Activated naive CD4-positive, alpha-beta T cell treated with anti-CD3 and anti-CD28 coated beads, Interleukin-2, amount 50 U/mL, for 24 hours (primary cell): ENCODE results near the gene LGALS9C.
"Not testable (repeated sequence)": the region's sequence is repeated elsewhere in the genome, so short reads cannot be mapped to it uniquely, and the experiment has no call there.

Experiments used
- H3K27ac Mint-ChIP-seq: one replicate; pipeline ENCODE4 v1.8.0; 2021; ENCODE audit warnings: mild to moderate bottlenecking, mixed read lengths
- H3K27me3 Mint-ChIP-seq: one replicate; pipeline ENCODE4 v1.8.0; 2021; ENCODE audit warnings: mixed read lengths
- H3K36me3 Mint-ChIP-seq: one replicate; pipeline ENCODE4 v1.8.0; 2021; ENCODE audit warnings: mixed read lengths
- H3K4me1 Mint-ChIP-seq: one replicate; pipeline ENCODE4 v1.8.0; 2021; ENCODE audit warnings: mixed read lengths
- H3K4me3 Mint-ChIP-seq: one replicate; pipeline ENCODE4 v1.8.0; 2021; ENCODE audit warnings: mild to moderate bottlenecking, mixed read lengths
- H3K9me3 Mint-ChIP-seq: one replicate; pipeline ENCODE4 v1.8.0; 2021; ENCODE audit warnings: mixed read lengths

Gene LGALS9C

DNA sequence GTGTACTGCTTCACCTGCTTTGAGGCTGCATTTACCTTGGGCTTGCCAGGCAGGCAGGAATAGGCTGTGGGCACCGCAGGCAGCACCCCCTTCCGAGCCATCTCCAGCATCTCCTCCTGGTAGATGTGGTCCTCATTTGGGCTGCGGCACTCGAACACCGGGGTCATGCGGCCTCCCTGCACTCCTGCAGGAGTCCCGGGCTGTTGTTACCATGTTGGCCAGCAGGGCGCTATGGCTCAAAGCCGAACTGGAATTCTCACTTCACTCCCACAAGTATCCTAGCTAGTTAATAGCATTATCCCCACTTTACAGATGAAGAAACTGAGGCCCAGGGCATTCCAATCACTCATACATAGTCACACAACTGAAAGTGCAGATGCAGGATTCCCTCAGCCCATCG is 23.7 kb downstream of the LGALS9C start:
- H3K36me3 Mint-ChIP-seq, H3K27me3 Mint-ChIP-seq, H3K4me3 Mint-ChIP-seq, H3K4me1 Mint-ChIP-seq, H3K27ac Mint-ChIP-seq, H3K9me3 Mint-ChIP-seq: not testable (repeated sequence)

GRCh38 chr17:18500816-18501215 is 24.2 kb downstream of the LGALS9C start:
- H3K27me3 Mint-ChIP-seq, H3K4me3 Mint-ChIP-seq, H3K27ac Mint-ChIP-seq, H3K36me3 Mint-ChIP-seq, H3K4me1 Mint-ChIP-seq, H3K9me3 Mint-ChIP-seq: not testable (repeated sequence)

GRCh38 chr17:18503221-18503620 is 26.6 kb downstream of the LGALS9C start:
- not testable (repeated sequence) for H3K4me1 Mint-ChIP-seq, H3K27ac Mint-ChIP-seq, H3K27me3 Mint-ChIP-seq, H3K36me3 Mint-ChIP-seq, H3K4me3 Mint-ChIP-seq, H3K9me3 Mint-ChIP-seq

DNA sequence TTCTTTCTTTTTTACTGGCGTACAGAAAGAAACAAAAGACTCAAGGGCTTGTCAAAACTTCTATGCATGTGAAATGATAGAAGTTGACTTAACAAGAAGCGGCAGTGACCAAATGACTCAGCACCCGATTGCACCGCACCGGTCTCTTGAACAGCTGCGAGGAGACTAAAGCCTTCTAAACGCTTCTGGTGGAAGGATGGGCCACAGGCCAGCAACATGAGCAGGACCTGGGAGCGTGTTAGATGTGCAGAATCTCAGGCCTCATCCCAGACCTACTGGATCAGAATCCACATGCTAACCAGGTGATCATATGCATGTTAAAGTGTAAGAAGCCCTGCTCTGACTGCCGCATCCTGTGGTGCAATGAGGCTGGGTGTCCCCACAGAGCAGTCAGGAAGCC is 31.1 kb downstream of the LGALS9C start:
- not testable (repeated sequence) for H3K4me1 Mint-ChIP-seq, H3K27ac Mint-ChIP-seq, H3K27me3 Mint-ChIP-seq, H3K9me3 Mint-ChIP-seq, H3K4me3 Mint-ChIP-seq, H3K36me3 Mint-ChIP-seq

GRCh38 chr17:18508667-18509066 is 32.1 kb downstream of the LGALS9C start:
- not testable (repeated sequence) for H3K4me3 Mint-ChIP-seq

GRCh38 chr17:18521100-18521499 is 44.5 kb downstream of the LGALS9C start:
- not testable (repeated sequence) for H3K36me3 Mint-ChIP-seq, H3K27ac Mint-ChIP-seq, H3K4me3 Mint-ChIP-seq, H3K27me3 Mint-ChIP-seq, H3K4me1 Mint-ChIP-seq, H3K9me3 Mint-ChIP-seq

More at GRCh38 chr17:18508667-18509066, 32.1 kb downstream of the LGALS9C start:
- H3K9me3 Mint-ChIP-seq, H3K27me3 Mint-ChIP-seq, H3K27ac Mint-ChIP-seq, H3K4me1 Mint-ChIP-seq, H3K36me3 Mint-ChIP-seq: not testable (repeated sequence)

GRCh38 chr17:18525015-18525414 is 48.4 kb downstream of the LGALS9C start:
- H3K27ac Mint-ChIP-seq, H3K4me1 Mint-ChIP-seq, H3K27me3 Mint-ChIP-seq, H3K36me3 Mint-ChIP-seq, H3K4me3 Mint-ChIP-seq, H3K9me3 Mint-ChIP-seq: not testable (repeated sequence)

- H3K4me1 Mint-ChIP-seq, H3K4me3 Mint-ChIP-seq, H3K36me3 Mint-ChIP-seq, H3K27me3 Mint-ChIP-seq, H3K9me3 Mint-ChIP-seq, H3K27ac Mint-ChIP-seq: not testable (repeated sequence)
These were observed 49.7 kb downstream of the LGALS9C start for GRCh38 chr17:18526168-18526800.

- not testable (repeated sequence) for H3K27ac Mint-ChIP-seq, H3K4me1 Mint-ChIP-seq, H3K27me3 Mint-ChIP-seq, H3K4me3 Mint-ChIP-seq, H3K36me3 Mint-ChIP-seq, H3K9me3 Mint-ChIP-seq
These were observed 50.8 kb downstream of the LGALS9C start for GRCh38 chr17:18527354-18527753.

GRCh38 chr17:18528435-18528834 is 51.8 kb downstream of the LGALS9C start:
- H3K27me3 Mint-ChIP-seq, H3K27ac Mint-ChIP-seq, H3K4me3 Mint-ChIP-seq, H3K9me3 Mint-ChIP-seq, H3K4me1 Mint-ChIP-seq, H3K36me3 Mint-ChIP-seq: not testable (repeated sequence)

- not testable (repeated sequence) for H3K4me3 Mint-ChIP-seq, H3K4me1 Mint-ChIP-seq, H3K9me3 Mint-ChIP-seq, H3K27me3 Mint-ChIP-seq, H3K27ac Mint-ChIP-seq, H3K36me3 Mint-ChIP-seq
These were observed 52.4 kb downstream of the LGALS9C start for GRCh38 chr17:18528899-18529500.

- not testable (repeated sequence) for H3K9me3 Mint-ChIP-seq, H3K4me1 Mint-ChIP-seq, H3K4me3 Mint-ChIP-seq, H3K27me3 Mint-ChIP-seq, H3K36me3 Mint-ChIP-seq, H3K27ac Mint-ChIP-seq
These were observed 53.8 kb downstream of the LGALS9C start for GRCh38 chr17:18530405-18530804.

GRCh38 chr17:18542234-18542633 is 65.6 kb downstream of the LGALS9C start:
- H3K4me1 Mint-ChIP-seq, result not testable (repeated sequence)

GRCh38 chr17:18542907-18543306 is 66.3 kb downstream of the LGALS9C start:
- H3K27me3 Mint-ChIP-seq, H3K4me3 Mint-ChIP-seq, H3K9me3 Mint-ChIP-seq, H3K4me1 Mint-ChIP-seq, H3K27ac Mint-ChIP-seq, H3K36me3 Mint-ChIP-seq: not testable (repeated sequence)

More at GRCh38 chr17:18542234-18542633, 65.6 kb downstream of the LGALS9C start:
- H3K4me3 Mint-ChIP-seq, H3K9me3 Mint-ChIP-seq, H3K27ac Mint-ChIP-seq, H3K36me3 Mint-ChIP-seq, H3K27me3 Mint-ChIP-seq: not testable (repeated sequence)
